Activated naive CD8-positive, alpha-beta T cell treated with anti-CD3 and anti-CD28 coated beads, Interleukin-2, amount 10 ng/mL, durations not matched to agents 7 days and 5 days (primary cell): ENCODE results near the gene ASCL2. TPM values are rescaled to one million over a fixed set of nuclear protein-coding genes. Genes with fewer than 3 reads are reported as not detected.
A peak's percentile ranks its signal among the peaks of the same experiment; 100 is the strongest.

Experiments used
- ATAC-seq: fragments of 150-1000 bp; cut with Tn5 transposase; one replicate; pipeline ENCODE4 v1.10.0; 2021; ENCODE audit warnings: low read depth, moderate library complexity
- POLR2A ChIA-PET: fragments of 350-600 bp; sonication (Branson Sonifier 250); formaldehyde crosslinking; loops from one replicate; lab custom pipeline; 2021; ENCODE audit warnings: antibody characterized with exemption; lab: Charles Lee
- DNase-seq: peaks from one replicate; pipeline ENCODE4 v3.0.0; 2021
- H3K27ac Mint-ChIP-seq: one replicate; pipeline ENCODE4 v1.8.0; 2022; ENCODE audit warnings: mild to moderate bottlenecking, mixed read lengths
- H3K27me3 Mint-ChIP-seq: one replicate; pipeline ENCODE4 v1.8.0; 2022; ENCODE audit warnings: mild to moderate bottlenecking, moderate library complexity, mixed read lengths
- H3K36me3 Mint-ChIP-seq: one replicate; pipeline ENCODE4 v1.8.0; 2021; ENCODE audit warnings: mild to moderate bottlenecking, mixed read lengths
- H3K4me1 Mint-ChIP-seq: one replicate; pipeline ENCODE4 v1.8.0; 2021; ENCODE audit warnings: mixed read lengths
- H3K4me3 Mint-ChIP-seq: one replicate; pipeline ENCODE4 v1.8.0; 2022; ENCODE audit warnings: mild to moderate bottlenecking, moderate library complexity, mixed read lengths
- H3K9me3 Mint-ChIP-seq: one replicate; pipeline ENCODE4 v1.8.0; 2021; ENCODE audit warnings: mixed read lengths
- total RNA-seq, 2 experiments: library from RNA; stranded (reverse); gene quantifications; one replicate each; pipeline ENCODE4 v1.2.3, GENCODE V29; 2021

ASCL2 gene
- total RNA-seq, 2 experiments from 2014 or later, result 0.62 to 0.80 TPM

- Mint-ChIP-seq H3K27me3 (no peaks in the 10 kb centered on the region), H3K4me3 (no peak overlapping the region), H3K27ac (no peak overlapping the region), H3K36me3 (no peaks in the 10 kb centered on the region), H3K4me1 (no peaks in the 10 kb centered on the region), H3K9me3 (no peaks in the 10 kb centered on the region)
- POLR2A ChIA-PET, result interaction anchor here (0.5 to 1.1 kb wide), 2 partner anchors 10 kb away, joined by 4 read pairs; no protein-coding TSS in a partner anchor
- ATAC-seq (no peak), DNase-seq (no peak)
These were observed 42.9 kb upstream of the ASCL2 start for GRCh38 chr11:2313051-2313951.

GRCh38 chr11:2312232-2313042, 42.0 kb upstream of the ASCL2 start:
- H3K4me1 Mint-ChIP-seq, result no peaks in the 10 kb centered on the region
- H3K27me3 Mint-ChIP-seq, result no peaks in the 10 kb centered on the region
- H3K9me3 Mint-ChIP-seq, result no peaks in the 10 kb centered on the region
- H3K27ac Mint-ChIP-seq, result no peak overlapping the region
- ATAC-seq (no peak), DNase-seq (no peak)
- no peak overlapping the region for H3K4me3 Mint-ChIP-seq
- POLR2A ChIA-PET, result no interaction called here
- H3K36me3 Mint-ChIP-seq, result no peaks in the 10 kb centered on the region

DNA sequence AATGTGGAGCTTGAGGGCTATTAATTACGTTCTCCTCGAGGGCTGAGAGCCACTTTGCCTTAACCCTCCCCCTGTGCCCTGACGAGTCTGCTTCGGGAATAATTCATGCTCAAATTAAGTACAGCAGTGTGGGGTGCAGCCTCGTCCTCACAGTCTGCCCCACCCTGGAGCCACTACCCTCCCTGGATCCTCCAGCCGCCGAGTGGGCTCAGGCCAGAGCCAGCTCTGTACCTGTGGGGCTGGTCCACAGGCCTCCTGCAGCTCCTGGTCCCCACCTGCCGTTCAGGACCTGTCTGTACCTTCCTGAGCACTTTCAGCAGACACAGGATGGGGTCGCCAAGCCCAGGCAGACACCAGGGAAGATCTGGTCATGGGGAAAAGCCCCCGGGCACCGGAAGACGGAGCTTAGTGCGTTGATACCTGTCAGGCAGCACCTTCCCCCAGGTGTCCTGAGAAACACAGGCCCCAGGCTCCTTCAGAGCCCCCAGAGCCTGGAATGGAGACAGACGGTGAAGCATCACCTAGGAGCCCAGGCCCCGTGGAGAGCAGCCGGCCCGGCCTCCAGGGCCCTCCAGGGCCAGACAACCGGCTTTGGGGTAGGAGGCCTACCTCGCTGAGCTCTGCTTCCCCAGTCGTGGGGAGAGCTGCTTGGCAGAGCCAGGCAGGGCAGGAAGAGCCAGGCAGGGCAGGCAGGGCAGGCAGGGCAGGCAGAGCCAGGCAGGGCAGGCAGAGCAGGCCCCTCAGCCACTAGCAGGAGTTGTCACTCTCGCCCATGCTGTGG, 41.2 kb upstream of the ASCL2 start:
- no peak overlapping the region for H3K4me3 Mint-ChIP-seq
- POLR2A ChIA-PET, result no interaction called here
- H3K4me1 Mint-ChIP-seq, result peaks cover under 1% of the 10 kb centered on the region

DNA sequence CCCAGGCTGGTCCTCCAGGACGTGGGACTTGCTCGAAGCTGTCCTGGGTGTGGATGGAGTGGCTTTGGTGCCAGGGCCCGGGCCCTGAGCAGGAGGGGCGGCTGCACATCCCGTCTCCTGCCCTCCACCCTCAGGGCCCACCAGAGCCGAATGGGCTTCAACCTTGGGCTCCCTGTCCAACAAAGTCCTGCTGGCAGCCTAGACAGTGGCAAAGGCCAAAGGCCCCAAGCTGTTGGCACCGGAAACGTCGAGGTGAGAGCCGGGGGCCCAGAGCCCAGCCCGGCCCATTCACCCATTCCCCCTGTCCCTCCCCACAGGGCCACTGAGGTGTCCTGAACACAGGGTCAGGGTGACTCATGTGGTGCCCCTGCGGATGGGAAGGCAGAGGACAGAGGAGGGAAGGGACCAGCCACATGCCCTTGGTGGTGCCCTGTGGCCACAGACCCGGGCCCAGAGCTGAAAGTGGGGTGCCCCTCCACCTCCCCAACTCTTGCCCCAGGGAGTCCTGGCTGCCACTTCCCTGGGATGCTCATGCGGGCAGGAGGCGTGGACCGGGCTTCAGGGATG, 40.5 kb upstream of the ASCL2 start:
- peaks cover 7% of the 10 kb centered on the region for H3K4me1 Mint-ChIP-seq
- H3K9me3 Mint-ChIP-seq, result no peaks in the 10 kb centered on the region
- H3K36me3 Mint-ChIP-seq, result no peaks in the 10 kb centered on the region
- DNase-seq, result no peak
- H3K27me3 Mint-ChIP-seq, result no peaks in the 10 kb centered on the region
- H3K4me3 Mint-ChIP-seq, result no peak overlapping the region
- POLR2A ChIA-PET, result interaction anchor here (0.9 to 1.3 kb wide), 3 partner anchors 9 to 76 kb away, joined by 3 to 4 read pairs (median 4); partner anchors contain the start of genes C11orf21 and TSPAN32
- no peak for ATAC-seq
- H3K27ac Mint-ChIP-seq, result no peak overlapping the region

More for the DNA sequence above, 41.2 kb upstream of the ASCL2 start:
- no peak for DNase-seq
- ATAC-seq, result no peak
- Mint-ChIP-seq H3K27ac (no peak overlapping the region), H3K36me3 (no peaks in the 10 kb centered on the region), H3K9me3 (no peaks in the 10 kb centered on the region), H3K27me3 (no peaks in the 10 kb centered on the region)

- ATAC-seq (no peak), DNase-seq (no peak)
- no peak overlapping the region for H3K4me3 Mint-ChIP-seq
- H3K9me3 Mint-ChIP-seq, result no peaks in the 10 kb centered on the region
- POLR2A ChIA-PET, result interaction anchor here (0.9 to 1.3 kb wide), 4 partner anchors 9 to 93 kb away, joined by 3 to 4 read pairs (median 4); partner anchors contain the start of genes C11orf21 and TSPAN32
- no peaks in the 10 kb centered on the region for H3K36me3 Mint-ChIP-seq
- H3K27me3 Mint-ChIP-seq, result no peaks in the 10 kb centered on the region
- no peak overlapping the region for H3K27ac Mint-ChIP-seq
- peaks cover 11% of the 10 kb centered on the region for H3K4me1 Mint-ChIP-seq
These were observed 39.8 kb upstream of the ASCL2 start for GRCh38 chr11:2310073-2310785.

GRCh38 chr11:2309251-2310072, 39.1 kb upstream of the ASCL2 start:
- no peaks in the 10 kb centered on the region for H3K9me3 Mint-ChIP-seq
- H3K4me3 Mint-ChIP-seq, result no peak overlapping the region
- ATAC-seq (no peak), DNase-seq (no peak)
- POLR2A ChIA-PET, result interaction anchor here (0.6 to 1.4 kb wide), 6 partner anchors 8 to 94 kb away, joined by 3 to 5 read pairs (median 4); partner anchors contain the start of genes C11orf21 and TSPAN32
- H3K27me3 Mint-ChIP-seq, result no peaks in the 10 kb centered on the region
- peaks cover 13% of the 10 kb centered on the region for H3K4me1 Mint-ChIP-seq
- H3K27ac Mint-ChIP-seq, result no peak overlapping the region
- H3K36me3 Mint-ChIP-seq, result no peaks in the 10 kb centered on the region

- no peak overlapping the region for H3K4me3 Mint-ChIP-seq
- no peaks in the 10 kb centered on the region for H3K27me3 Mint-ChIP-seq
- H3K4me1 Mint-ChIP-seq, result peaks cover 14% of the 10 kb centered on the region
- H3K36me3 Mint-ChIP-seq, result no peaks in the 10 kb centered on the region
- ATAC-seq (no peak), DNase-seq (no peak)
- no peak overlapping the region for H3K27ac Mint-ChIP-seq
- POLR2A ChIA-PET, result interaction anchor here (0.6 to 1.4 kb wide), 3 partner anchors 8 to 69 kb away, joined by 3 to 5 read pairs (median 4); no protein-coding TSS in a partner anchor
- no peaks in the 10 kb centered on the region for H3K9me3 Mint-ChIP-seq
These were observed 38.3 kb upstream of the ASCL2 start for GRCh38 chr11:2308713-2309112.

DNA sequence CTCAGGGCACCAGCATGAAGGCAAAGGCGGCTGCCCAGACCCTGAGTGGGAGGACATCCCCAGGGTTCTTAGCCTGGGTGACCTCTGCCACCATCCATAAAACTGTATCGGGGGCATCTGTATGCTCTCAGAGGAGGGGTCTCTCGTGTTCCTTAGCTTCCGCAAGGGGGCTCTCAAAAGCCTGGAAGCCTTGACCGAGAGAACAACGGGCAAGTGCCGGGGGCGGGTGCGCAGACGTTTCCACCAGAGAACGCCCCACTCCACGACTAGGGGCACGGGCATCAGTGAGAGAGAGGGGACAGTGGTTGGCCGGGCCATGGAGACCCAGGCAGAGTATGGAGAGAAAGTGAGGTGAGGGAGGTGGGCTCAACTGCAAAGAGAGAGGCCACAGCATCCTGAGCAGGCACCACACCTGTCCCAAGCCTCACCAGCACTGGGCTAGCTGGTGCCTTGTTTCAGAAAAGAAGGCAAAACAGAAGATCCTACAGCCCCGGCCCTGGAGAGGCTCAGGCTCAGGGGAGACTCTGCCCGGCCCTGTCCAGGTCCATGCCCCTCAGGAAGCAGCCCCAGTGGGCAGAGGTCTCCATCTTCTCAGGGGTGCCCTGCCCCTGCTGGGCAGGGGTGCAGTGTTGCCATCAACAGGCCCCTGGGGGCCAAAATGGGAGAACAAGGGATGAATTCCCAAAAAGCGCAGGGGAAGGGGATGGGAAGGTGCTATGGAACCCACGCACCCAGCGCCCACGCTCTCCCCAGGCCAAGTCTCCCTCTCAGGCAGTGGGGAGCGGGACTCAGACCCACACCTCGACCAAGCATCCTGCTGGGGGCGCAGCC, 37.3 kb upstream of the ASCL2 start:
- H3K4me1 Mint-ChIP-seq, result peaks cover 15% of the 10 kb centered on the region

DNA sequence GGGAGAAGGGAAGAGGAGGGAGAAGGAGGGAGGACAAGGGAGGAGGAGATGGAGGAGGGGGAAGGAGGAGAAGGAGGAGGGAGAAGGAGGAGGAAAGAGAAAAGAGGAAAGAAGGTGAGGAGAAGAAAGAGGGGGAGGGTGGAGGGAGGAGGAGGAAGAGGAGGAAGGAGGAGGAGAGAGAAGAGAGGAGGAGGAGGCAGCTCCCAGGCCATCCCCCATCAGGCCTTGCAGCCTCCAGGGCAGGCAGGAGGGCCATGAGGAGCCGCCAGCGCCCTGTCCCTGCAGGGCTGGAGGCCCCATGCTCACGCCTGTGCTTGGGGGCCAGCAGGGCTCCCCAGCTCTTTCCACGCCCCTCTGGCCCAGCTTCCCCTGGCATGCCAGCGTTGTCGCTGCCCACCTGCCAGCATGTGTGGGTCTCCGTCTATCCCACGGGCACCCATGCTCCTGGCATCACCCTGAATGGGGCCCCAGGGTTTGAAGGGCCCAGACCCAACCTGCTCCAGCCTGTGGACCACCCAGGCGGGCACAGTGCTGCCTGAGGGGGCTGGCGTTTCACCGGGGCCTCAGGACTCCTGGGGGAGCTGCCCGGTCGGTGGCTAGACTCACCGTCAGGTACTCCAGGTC, 36.6 kb upstream of the ASCL2 start:
- no peaks in the 10 kb centered on the region for H3K27me3 Mint-ChIP-seq
- DNase-seq (peak; percentile 40), ATAC-seq (no peak)
- H3K27ac Mint-ChIP-seq, result peak overlapping the region; percentile 91
- H3K36me3 Mint-ChIP-seq, result no peaks in the 10 kb centered on the region
- H3K4me1 Mint-ChIP-seq, result peaks cover 16% of the 10 kb centered on the region
- H3K4me3 Mint-ChIP-seq, result peak overlapping the region; percentile 19
- POLR2A ChIA-PET, result interaction anchor here (0.9 to 5.9 kb wide), 4 partner anchors 11 to 94 kb away, joined by 3 to 32 read pairs (median 16); partner anchors contain the start of genes CD81 and TSSC4
- H3K9me3 Mint-ChIP-seq, result no peaks in the 10 kb centered on the region

More for the DNA sequence above, 37.3 kb upstream of the ASCL2 start:
- POLR2A ChIA-PET, result interaction anchor here (0.9 to 5.9 kb wide), 2 partner anchors 10 to 93 kb away, joined by 3 to 32 read pairs; partner anchors contain the start of gene TSSC4
- Mint-ChIP-seq H3K27ac (no peak overlapping the region), H3K9me3 (no peaks in the 10 kb centered on the region), H3K36me3 (no peaks in the 10 kb centered on the region), H3K4me3 (no peak overlapping the region), H3K27me3 (no peaks in the 10 kb centered on the region)
- DNase-seq (no peak), ATAC-seq (no peak)

GRCh38 chr11:2306452-2306823, 36.0 kb upstream of the ASCL2 start:
- H3K36me3 Mint-ChIP-seq, result peaks cover 4% of the 10 kb centered on the region
- peaks cover 20% of the 10 kb centered on the region for H3K4me1 Mint-ChIP-seq
- H3K9me3 Mint-ChIP-seq, result no peaks in the 10 kb centered on the region
- no peak for ATAC-seq
- no peak for DNase-seq
- H3K4me3 Mint-ChIP-seq, result peak overlapping the region; percentile 100
- H3K27ac Mint-ChIP-seq, result peak overlapping the region; percentile 91
- POLR2A ChIA-PET, result interaction anchor here (1.7 to 5.9 kb wide), 3 partner anchors 70 to 94 kb away, joined by 6 to 32 read pairs (median 27); partner anchors contain the start of genes CD81 and TSSC4
- no peaks in the 10 kb centered on the region for H3K27me3 Mint-ChIP-seq
